Tibial nerve (tissue), 4 donors: ENCODE data around the gene BTRC.

Source experiments
- EP300 ChIP-seq, 2 donors: sonication (generic); formaldehyde crosslinking; IDR thresholded peaks; one replicate each; pipeline ENCODE4 v1.6.1; 2017; ENCODE audit warnings: antibody characterized with exemption in 2 of 2, mild to moderate bottlenecking in 1 of 2
- TF ChIP-seq, protein P1 (sequence below), 5 experiments: fragments of 200-600 bp in 3 of 5; fragments of 450-650 bp in 2 of 5; sonication (generic) in 3 of 5; IDR thresholded peaks; one replicate each; pipeline ENCODE4 v1.5.1; 2016 to 2019; ENCODE audit warnings: antibody characterized with exemption in 5 of 5, mild to moderate bottlenecking in 3 of 5, moderate library complexity in 2 of 5

DNA sequence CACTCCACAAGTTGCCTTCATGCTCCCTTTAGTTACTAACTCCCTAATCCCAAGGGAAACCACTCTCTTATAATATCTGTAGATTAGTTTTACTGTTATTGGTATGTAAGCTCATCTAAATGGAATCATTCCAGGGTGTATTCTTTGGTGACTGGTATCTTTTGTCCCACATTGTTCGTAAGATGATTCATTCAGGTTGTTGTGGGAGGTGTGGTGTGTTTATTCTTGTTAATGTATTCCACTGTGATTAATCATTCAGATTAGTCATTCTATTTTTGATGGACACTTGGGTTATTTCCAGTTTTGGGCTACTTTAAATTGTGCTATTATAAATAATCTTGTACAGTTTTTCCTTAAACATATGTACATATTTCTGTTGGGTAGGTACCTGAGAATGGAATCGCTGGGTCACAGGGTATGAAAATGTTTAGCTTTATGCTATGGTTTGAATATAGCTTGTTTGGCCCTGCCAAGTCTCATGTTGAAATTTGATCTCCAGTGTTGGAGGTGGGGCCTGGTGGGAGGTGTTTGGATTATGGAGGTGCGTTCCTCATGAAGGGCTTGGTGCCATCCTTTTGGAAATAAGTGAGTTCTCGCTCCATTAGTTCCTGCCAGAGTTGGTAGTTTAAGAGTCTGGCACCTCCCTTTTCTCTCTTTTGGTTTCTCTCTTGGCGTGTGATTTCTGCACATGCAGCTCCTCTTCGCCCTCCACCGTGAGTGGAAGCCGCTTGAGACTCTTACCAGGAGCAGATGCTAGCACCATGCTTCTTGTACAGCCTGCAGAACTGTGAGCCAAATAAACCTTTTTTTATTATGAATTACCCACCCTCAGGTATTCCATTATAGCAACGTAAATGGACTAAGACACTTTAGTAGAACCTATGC, 13.8 kb downstream of the BTRC start:
- TF ChIP-seq, protein P1, sequence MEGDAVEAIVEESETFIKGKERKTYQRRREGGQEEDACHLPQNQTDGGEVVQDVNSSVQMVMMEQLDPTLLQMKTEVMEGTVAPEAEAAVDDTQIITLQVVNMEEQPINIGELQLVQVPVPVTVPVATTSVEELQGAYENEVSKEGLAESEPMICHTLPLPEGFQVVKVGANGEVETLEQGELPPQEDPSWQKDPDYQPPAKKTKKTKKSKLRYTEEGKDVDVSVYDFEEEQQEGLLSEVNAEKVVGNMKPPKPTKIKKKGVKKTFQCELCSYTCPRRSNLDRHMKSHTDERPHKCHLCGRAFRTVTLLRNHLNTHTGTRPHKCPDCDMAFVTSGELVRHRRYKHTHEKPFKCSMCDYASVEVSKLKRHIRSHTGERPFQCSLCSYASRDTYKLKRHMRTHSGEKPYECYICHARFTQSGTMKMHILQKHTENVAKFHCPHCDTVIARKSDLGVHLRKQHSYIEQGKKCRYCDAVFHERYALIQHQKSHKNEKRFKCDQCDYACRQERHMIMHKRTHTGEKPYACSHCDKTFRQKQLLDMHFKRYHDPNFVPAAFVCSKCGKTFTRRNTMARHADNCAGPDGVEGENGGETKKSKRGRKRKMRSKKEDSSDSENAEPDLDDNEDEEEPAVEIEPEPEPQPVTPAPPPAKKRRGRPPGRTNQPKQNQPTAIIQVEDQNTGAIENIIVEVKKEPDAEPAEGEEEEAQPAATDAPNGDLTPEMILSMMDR (IDR thresholded peaks at IDR 0.05) = no peak
- TF ChIP-seq EP300 (IDR thresholded peaks at IDR 0.05) = no peak
